H1 (cell line): ENCODE measurements around the gene CXCL16. TPM values are rescaled to one million over a fixed set of nuclear protein-coding genes. Genes with fewer than 3 reads are reported as not detected.

Experiments used
- CTCF ChIA-PET: fragments of 300-600 bp; sonication (Branson Sonifier 250); formaldehyde crosslinking; loops from one replicate; lab custom pipeline; 2021; ENCODE audit not compliant: partially characterized antibody; lab: Charles Lee
- POLR2A ChIA-PET: fragments of 300-600 bp; sonication (Branson Sonifier 250); formaldehyde crosslinking; loops from one replicate; lab custom pipeline; 2021; ENCODE audit warnings: inconsistent platforms; ENCODE audit not compliant: partially characterized antibody; lab: Charles Lee
- DNase-seq, 2 experiments: peaks; one replicate each; pipeline versions ENCODE4 v3.0.0 to v3.0.0-alpha.2; 2010 to 2022; ENCODE audit warnings: low spot score in 2 of 2, low read depth in 1 of 2, mixed read lengths in 1 of 2
- FAIRE-seq: peaks from 2 replicates; lab custom pipeline; 2011; peaks lifted over from hg19 to GRCh38; lab: Jason Lieb, UNC
- H2AFZ ChIP-seq: 2 replicates; pipeline ENCODE4 v1.8.1; 2012; ENCODE audit warnings: low read length, inconsistent platforms
- H2AK5ac ChIP-seq: 2 replicates; pipeline ENCODE4 v1.6.1; 2013; ENCODE audit warnings: low read depth, low read length
- H2BK120ac ChIP-seq: replicated peaks from 2 replicates; pipeline ENCODE3; 2013; ENCODE audit warnings: low read depth, low read length, inconsistent platforms
- H2BK12ac ChIP-seq: 2 replicates; pipeline ENCODE4 v1.6.1; 2013; ENCODE audit warnings: low read depth, low read length
- H2BK15ac ChIP-seq: 2 replicates; pipeline ENCODE4 v1.6.1; 2013; ENCODE audit warnings: low read length
- H2BK20ac ChIP-seq: 2 replicates; pipeline ENCODE4 v1.6.1; 2013; ENCODE audit warnings: low read length
- H2BK5ac ChIP-seq: 2 replicates; pipeline ENCODE4 v1.6.1; 2013; ENCODE audit warnings: low read depth, low read length
- H3K14ac ChIP-seq: 2 replicates; pipeline ENCODE4 v1.6.1; 2013; ENCODE audit warnings: inconsistent platforms; ENCODE audit not compliant: insufficient read length
- H3K18ac ChIP-seq: 2 replicates; pipeline ENCODE4 v1.6.1; 2013; ENCODE audit warnings: low read length; ENCODE audit errors: extremely low read depth
- H3K23ac ChIP-seq: 2 replicates; pipeline ENCODE4 v1.6.1; 2013; ENCODE audit warnings: inconsistent platforms; ENCODE audit not compliant: insufficient read length
- H3K23me2 ChIP-seq: 2 replicates; pipeline ENCODE4 v1.6.1; 2013; ENCODE audit warnings: low read depth, low read length
- H3K27ac ChIP-seq: 2 replicates; pipeline ENCODE4 v1.6.1; 2011; ENCODE audit warnings: low read depth, low read length, inconsistent platforms
- H3K27me3 ChIP-seq, 4 experiments: replicated peaks in 1 of 4; 1 replicate in 1 of 4; 2 replicates in 3 of 4; pipeline versions ENCODE4 v1.6.1 to v1.8.1; 2011 to 2013; ENCODE audit warnings: low read length in 3 of 4, mild to moderate bottlenecking in 3 of 4, inconsistent platforms in 2 of 4, mixed read lengths in 2 of 4, moderate library complexity in 1 of 4; ENCODE audit not compliant: control insufficient read depth in 3 of 4, insufficient read depth in 3 of 4; ENCODE audit errors: extremely low read depth in 1 of 4
- H3K36me3 ChIP-seq, 4 experiments: 2 replicates each; pipeline versions ENCODE4 v1.6.1 to v1.8.1; 2011 to 2013; ENCODE audit warnings: mild to moderate bottlenecking in 4 of 4, low read length in 3 of 4, moderate library complexity in 2 of 4, control low read depth in 1 of 4, inconsistent platforms in 1 of 4; ENCODE audit not compliant: insufficient read depth in 4 of 4, control insufficient read depth in 2 of 4
- H3K4ac ChIP-seq: replicated peaks from 2 replicates; pipeline ENCODE3; 2013; ENCODE audit warnings: low read length, low read depth, mixed read lengths, inconsistent platforms; ENCODE audit not compliant: insufficient read length
- H3K4me1 ChIP-seq, 4 experiments: replicated peaks in 1 of 4; 1 replicate in 1 of 4; 2 replicates in 3 of 4; pipeline versions ENCODE4 v1.6.1 to v1.8.1; 2011 to 2013; ENCODE audit warnings: low read length in 3 of 4, inconsistent platforms in 2 of 4, mixed read lengths in 1 of 4; ENCODE audit not compliant: insufficient read depth in 4 of 4, control insufficient read depth in 3 of 4
- H3K4me2 ChIP-seq, 2 experiments: 2 replicates each; pipeline versions ENCODE4 v1.6.1 to v1.8.1; 2011 to 2013; ENCODE audit warnings: low read depth in 2 of 2, low read length in 2 of 2, control low read depth in 1 of 2, inconsistent platforms in 1 of 2, mild to moderate bottlenecking in 1 of 2; ENCODE audit not compliant: insufficient read depth in 1 of 2
- H3K4me3 ChIP-seq, 4 experiments: fragments of 200-600, 300-600 bp in 1 of 4; sonication (generic), shearing (Covaris generic), sonication (Bioruptor Twin) in 1 of 4; 2 replicates each; pipeline versions ENCODE4 v1.5.1 to v1.8.1; 2011 to 2016; ENCODE audit warnings: low read length in 4 of 4, low read depth in 3 of 4, control low read depth in 2 of 4, inconsistent platforms in 2 of 4, mild to moderate bottlenecking in 2 of 4, mixed read lengths in 1 of 4, moderate library complexity in 1 of 4; ENCODE audit not compliant: insufficient read depth in 2 of 4; ENCODE audit errors: extremely low read depth in 1 of 4
- H3K56ac ChIP-seq: replicated peaks from 2 replicates; pipeline ENCODE3; 2013; ENCODE audit warnings: low read depth, mild to moderate bottlenecking, mixed read lengths, low read length, inconsistent platforms; ENCODE audit not compliant: insufficient read length
- H3K79me1 ChIP-seq: 2 replicates; pipeline ENCODE4 v1.6.1; 2013; ENCODE audit warnings: low read depth, low read length, control low read depth
- H3K79me2 ChIP-seq, 2 experiments: 2 replicates each; pipeline versions ENCODE4 v1.6.1 to v1.8.1; 2012 to 2013; ENCODE audit warnings: low read length in 2 of 2, mild to moderate bottlenecking in 2 of 2, inconsistent platforms in 1 of 2; ENCODE audit not compliant: insufficient read depth in 2 of 2, control insufficient read depth in 1 of 2
- H3K9ac ChIP-seq, 4 experiments: replicated peaks in 1 of 4; 1 replicate in 1 of 4; 2 replicates in 3 of 4; pipeline versions ENCODE4 v1.6.1 to v1.8.1; 2011 to 2013; ENCODE audit warnings: low read depth in 3 of 4, low read length in 3 of 4, control low read depth in 2 of 4, mild to moderate bottlenecking in 2 of 4, moderate library complexity in 2 of 4, inconsistent platforms in 1 of 4; ENCODE audit errors: extremely low read depth in 1 of 4
- H3K9me3 ChIP-seq, 2 experiments: 2 replicates each; pipeline versions ENCODE4 v1.6.1 to v1.8.1; 2012 to 2013; ENCODE audit warnings: mild to moderate bottlenecking in 2 of 2, moderate library complexity in 2 of 2, control low read depth in 1 of 2, inconsistent platforms in 1 of 2, low read depth in 1 of 2, low read length in 1 of 2, mixed read lengths in 1 of 2; ENCODE audit not compliant: insufficient read depth in 2 of 2
- H4K20me1 ChIP-seq, 2 experiments: replicated peaks in 1 of 2; 2 replicates each; pipeline versions ENCODE3 to v1.8.1; 2011 to 2013; ENCODE audit warnings: inconsistent platforms in 2 of 2, low read length in 2 of 2, mild to moderate bottlenecking in 1 of 2; ENCODE audit not compliant: insufficient read depth in 2 of 2, control insufficient read depth in 1 of 2
- H4K5ac ChIP-seq: 2 replicates; pipeline ENCODE4 v1.6.1; 2013; ENCODE audit warnings: low read length, low read depth, mixed read lengths, inconsistent platforms; ENCODE audit not compliant: insufficient read length
- H4K8ac ChIP-seq: 2 replicates; pipeline ENCODE4 v1.8.0; 2013; ENCODE audit warnings: mild to moderate bottlenecking, moderate library complexity, low read length, inconsistent platforms; ENCODE audit not compliant: insufficient read depth; ENCODE audit errors: extremely low read depth
- H4K91ac ChIP-seq: replicated peaks from 2 replicates; pipeline ENCODE3; 2013; ENCODE audit warnings: low read length, mixed read lengths, inconsistent platforms; ENCODE audit not compliant: insufficient read length
- RBBP5 ChIP-seq: IDR thresholded peaks from 2 replicates; pipeline ENCODE4 v1.7.1; 2012; ENCODE audit warnings: low read depth, mild to moderate bottlenecking, inconsistent platforms, low read length, moderate library complexity, borderline replicate concordance
- SUZ12 ChIP-seq: fragments of 200-600 bp; sonication (generic); IDR thresholded peaks from 2 replicates; pipeline ENCODE4 v1.6.1; 2012; ENCODE audit warnings: mild to moderate bottlenecking, inconsistent platforms, low read length, moderate library complexity, mixed read lengths
- TCF12 ChIP-seq: IDR thresholded peaks from 2 replicates; pipeline ENCODE4 v1.6.1; 2011; ENCODE audit warnings: low read depth, mild to moderate bottlenecking, low read length
- TEAD4 ChIP-seq: IDR thresholded peaks from 2 replicates; pipeline ENCODE4 v1.6.1; 2012; ENCODE audit warnings: low read depth, low read length, inconsistent platforms, mixed read lengths
- WGBS, 2 experiments: shearing (Covaris generic) in 1 of 2; methylation state at CpG; one replicate each; pipeline versions ENCODE4 v1.1.6 to v1.1.7; 2013 to 2015; ENCODE audit warnings: low lambda C conversion rate in 2 of 2, mixed read lengths in 2 of 2, inconsistent platforms in 1 of 2, low coverage in 1 of 2, missing lambda C conversion rate in 1 of 2; ENCODE audit not compliant: insufficient replicate concordance in 2 of 2, insufficient coverage in 1 of 2, insufficient read length in 1 of 2; ENCODE audit errors: extremely low coverage in 1 of 2, missing lambda C conversion rate in 1 of 2; 5-methylcytosine and 5-hydroxymethylcytosine counted together
- polyA plus RNA-seq, 7 experiments: library from polyadenylated mRNA; depleted of rRNA in 3 of 7; stranded (reverse) in 5 of 7; unstranded in 2 of 7; fragments of >200 nt in 5 of 7; fragments of 200-250 nt in 2 of 7; gene quantifications; 1 replicate in 5 of 7; 2 replicates in 1 of 7; 4 replicates in 1 of 7; pipeline versions ENCODE4 v1.2.1 to v1.2.3, GENCODE V29; 2011 to 2013; ENCODE audit warnings: missing spikeins in 2 of 7, mixed read lengths in 2 of 7
- total RNA-seq: library from RNA; stranded (reverse); fragmentation: NEBNext Ultra II Directional; extraction: Animal tissue kit (Norgen Biotek cat#: 25700); gene quantifications from 2 replicates; pipeline ENCODE4 v1.2.1, GENCODE V29; 2021
- TF ChIP-seq, protein P1 (sequence below): IDR thresholded peaks from 2 replicates; pipeline ENCODE4 v1.6.1; 2011; ENCODE audit warnings: low read depth, mild to moderate bottlenecking, low read length; ENCODE audit not compliant: insufficient read depth

The CXCL16 gene
- total and polyA plus RNA-seq, 2 of the 8 experiments (the other 6 are each of a cell fraction or from before 2014, with no cell fraction given), result 3.5 to 4.8 TPM

- ChIA-PET CTCF (no interaction called here), POLR2A (interaction anchor here (1.1 kb wide), 1 partner anchor 9 kb away, joined by 3 read pairs; no protein-coding TSS in a partner anchor)
- H4K20me1 ChIP-seq, result peaks cover 13 to 15% of the 10 kb centered on the region in 2 experiments
These were observed 46.3 kb downstream of the CXCL16 start for GRCh38 chr17:4693416-4693815.

More at GRCh38 chr17:4693416-4693815, 46.3 kb downstream of the CXCL16 start:
- H2AFZ ChIP-seq, result no peak overlapping the region
- H3K27ac ChIP-seq, result no peak overlapping the region
- DNase-seq (no peak), FAIRE-seq (no peak)
- no peak overlapping the region for H3K4me3 ChIP-seq
- no peak overlapping the region for H4K8ac ChIP-seq
- no peak overlapping the region for H3K14ac ChIP-seq
- 82% methylated on average over 9 of the region's 9 CpGs; no CpG with 5 or more reads in 1 of the 2 experiments for WGBS, 2 experiments
- H3K27me3 ChIP-seq, result no peaks in the 10 kb centered on the region
- H3K23ac ChIP-seq, result no peak overlapping the region
- no peak overlapping the region for H4K91ac ChIP-seq
- H2AK5ac ChIP-seq, result no peak overlapping the region
- no peak overlapping the region for H3K56ac ChIP-seq
- peaks cover 10 to 19% (median 17%) of the 10 kb centered on the region in 4 experiments for H3K36me3 ChIP-seq
- no peak overlapping the region for H2BK5ac ChIP-seq
- TF ChIP-seq TEAD4 (no peak), SUZ12 (no peak), RBBP5 (no peak), TCF12 (no peak)
- TF ChIP-seq, protein P1, sequence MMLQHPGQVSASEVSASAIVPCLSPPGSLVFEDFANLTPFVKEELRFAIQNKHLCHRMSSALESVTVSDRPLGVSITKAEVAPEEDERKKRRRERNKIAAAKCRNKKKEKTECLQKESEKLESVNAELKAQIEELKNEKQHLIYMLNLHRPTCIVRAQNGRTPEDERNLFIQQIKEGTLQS, result no peak
- TF ChIP-seq, all 59 proteins: peak for 0
- Histone ChIP-seq H3K9me3 (no peaks in the 10 kb centered on the region), H2BK120ac (no peak overlapping the region), H3K23me2 (no peaks in the 10 kb centered on the region), H4K5ac (no peak overlapping the region), H3K18ac (no peak overlapping the region), H2BK20ac (no peak overlapping the region), H3K4me2 (no peak overlapping the region), H3K79me2 (peaks cover 43 to 92% of the 10 kb centered on the region in 2 experiments), H2BK15ac (no peak overlapping the region), H3K79me1 (peaks cover 2% of the 10 kb centered on the region; the same call in 1 of the 2 replicates), H3K9ac (no peak overlapping the region; a peak in 1 of 7 replicates), H3K4me1 (no peaks in the 10 kb centered on the region), H3K4ac (no peak overlapping the region), H2BK12ac (no peak overlapping the region)
